GM10847 (cell line): ENCODE results near the gene RIN3.

ENCODE experiments used
- POLR2A ChIP-seq: IDR thresholded peaks from 2 replicates; pipeline ENCODE4 v1.6.1; 2011; ENCODE audit not compliant: insufficient read length; ENCODE audit errors: extremely low read depth

Gene RIN3

GRCh38 chr14:92726135-92726932, 212.8 kb downstream of the RIN3 start:
- TF ChIP-seq POLR2A: no peak

- TF ChIP-seq POLR2A: no peak
These were observed 213.3 kb downstream of the RIN3 start for GRCh38 chr14:92726933-92727262.

GRCh38 chr14:92728759-92729364, 215.3 kb downstream of the RIN3 start:
- TF ChIP-seq POLR2A: no peak

GRCh38 chr14:92729634-92730358, 216.2 kb downstream of the RIN3 start:
- no peak for TF ChIP-seq POLR2A

GRCh38 chr14:92731622-92732115, 218.1 kb downstream of the RIN3 start:
- no peak for TF ChIP-seq POLR2A

GRCh38 chr14:92733007-92733406, 219.4 kb downstream of the RIN3 start:
- no peak for TF ChIP-seq POLR2A

GRCh38 chr14:92734618-92735017, 221.0 kb downstream of the RIN3 start:
- no peak for TF ChIP-seq POLR2A

GRCh38 chr14:92735344-92735743, 221.8 kb downstream of the RIN3 start:
- TF ChIP-seq POLR2A: no peak

- no peak for TF ChIP-seq POLR2A
These were observed 223.6 kb downstream of the RIN3 start for GRCh38 chr14:92737206-92737605.

- TF ChIP-seq POLR2A: no peak
These were observed 224.1 kb downstream of the RIN3 start for GRCh38 chr14:92737619-92738188.
